K562 (cell line): ENCODE measurements around the gene CPPED1. TPM values are rescaled to one million over a fixed set of nuclear protein-coding genes. Genes with fewer than 3 reads are reported as not detected.

Source experiments
- ARID3A ChIP-seq: IDR thresholded peaks from 2 replicates; pipeline ENCODE4 v1.6.1; 2012; ENCODE audit warnings: low read depth, low read length, improper control_type of control experiment, borderline replicate concordance
- ATF1 ChIP-seq, 2 experiments: fragments of 450-650 bp in 1 of 2; IDR thresholded peaks; 2 replicates each; pipeline ENCODE4 v1.6.1; 2016; ENCODE audit warnings: missing compliant biosample characterization in 1 of 2, missing genetic modification characterization in 1 of 2
- ATF3 ChIP-seq, 2 experiments: fragments of 450-650 bp in 1 of 2; sonication (generic) in 1 of 2; formaldehyde crosslinking in 1 of 2; IDR thresholded peaks in 1 of 2; conservative IDR thresholded peaks in 1 of 2; 2 replicates each; pipeline versions ENCODE4 v1.6.1 to v1.8.1; 2016 to 2023; ENCODE audit warnings: mild to moderate bottlenecking in 2 of 2, moderate library complexity in 2 of 2, inconsistent platforms in 1 of 2, missing genetic modification reagents in 1 of 2
- CREB5 ChIP-seq: fragments of 250-450 bp; sonication (Bioruptor Pico); IDR thresholded peaks from 2 replicates; pipeline ENCODE4 v1.5.0; 2020; ENCODE audit warnings: mild to moderate bottlenecking
- FOXP1 ChIP-seq: sonication (generic); formaldehyde crosslinking; IDR thresholded peaks from 2 replicates; pipeline ENCODE4 v1.8.0; 2022; ENCODE audit warnings: mild to moderate bottlenecking, missing genetic modification reagents
- GATA2 ChIP-seq: sonication (generic); formaldehyde crosslinking; IDR thresholded peaks from 2 replicates; pipeline ENCODE4 v1.4.0; 2020; ENCODE audit warnings: mild to moderate bottlenecking, missing genetic modification reagents
- KLF10 ChIP-seq: fragments of 250-450 bp; sonication (Bioruptor Pico); IDR thresholded peaks from 2 replicates; pipeline ENCODE4 v1.6.1; 2021; ENCODE audit warnings: matching md5 sums
- MIER1 ChIP-seq: fragments of 450-650 bp; IDR thresholded peaks from 2 replicates; pipeline ENCODE4 v1.6.1; 2016; ENCODE audit warnings: antibody characterized with exemption, mild to moderate bottlenecking, low read depth
- NELFE ChIP-seq: IDR thresholded peaks from 2 replicates; pipeline ENCODE4 v1.6.1; 2011; ENCODE audit warnings: mild to moderate bottlenecking; ENCODE audit not compliant: insufficient read depth, insufficient read length
- PRPF4 ChIP-seq: fragments of 200-400 bp; formaldehyde crosslinking; IDR thresholded peaks from one replicate; pipeline ENCODE4 v1.6.1; 2017; ENCODE audit warnings: low read length, low read depth, mild to moderate bottlenecking; ENCODE audit not compliant: insufficient read depth, poor library complexity, severe bottlenecking
- SMAD1 ChIP-seq: fragments of 150-350 bp; IDR thresholded peaks from 2 replicates; pipeline ENCODE4 v1.6.1; 2014; ENCODE audit warnings: low read length, low read depth; ENCODE audit not compliant: partially characterized antibody
- SMAD2 ChIP-seq: fragments of 150-350 bp; IDR thresholded peaks from 2 replicates; pipeline ENCODE4 v1.6.1; 2014; ENCODE audit warnings: low read depth, mild to moderate bottlenecking, low read length
- SMARCA4 ChIP-seq: fragments of 450-650 bp; IDR thresholded peaks from 2 replicates; pipeline ENCODE4 v1.6.1; 2016
- TAL1 ChIP-seq: fragments of 450-650 bp; IDR thresholded peaks from 2 replicates; pipeline ENCODE4 v1.6.1; 2016; ENCODE audit warnings: mild to moderate bottlenecking
- VEZF1 ChIP-seq: fragments of 200-800 bp; sonication (Bioruptor generic); IDR thresholded peaks from 2 replicates; pipeline ENCODE4 v1.6.1; 2017; ENCODE audit warnings: missing genetic modification characterization, missing compliant biosample characterization
- ZNF121 ChIP-seq: sonication (generic); formaldehyde crosslinking; conservative IDR thresholded peaks from 2 replicates; pipeline ENCODE4 v1.8.0; 2022; ENCODE audit warnings: missing genetic modification reagents
- ZNF644 ChIP-seq: fragments of 200-800 bp; sonication (Bioruptor generic); IDR thresholded peaks from 2 replicates; pipeline ENCODE4 v1.6.1; 2016; ENCODE audit warnings: low read depth, missing genetic modification characterization, missing compliant biosample characterization
- polyA plus RNA-seq, 8 experiments: library from polyadenylated mRNA; depleted of rRNA in 4 of 8; stranded (reverse) in 5 of 8; unstranded in 3 of 8; fragments of >200 nt; fragmentation: Nextera tagmentation in 2 of 8; fragmentation: Illumina TruSeq in 1 of 8; extraction: Ambion mirVana in 2 of 8; extraction: Trizol in 1 of 8; gene quantifications; 2 replicates each; pipeline versions ENCODE4 v1.2.1 to v1.2.3, GENCODE V29; 2011 to 2014; ENCODE audit warnings: inconsistent platforms in 1 of 8, missing spikeins in 1 of 8
- total RNA-seq, 7 experiments: library from RNA; depleted of rRNA in 6 of 7; stranded (reverse); fragments of >200 nt in 6 of 7; fragmentation: Illumina TruSeq in 2 of 7; extraction: Trizol in 2 of 7; gene quantifications; 2 replicates each; pipeline versions ENCODE4 v1.2.1 to v1.2.3, GENCODE V29; 2011 to 2021; ENCODE audit warnings: low replicate concordance in 1 of 7

CPPED1 gene
- total and polyA plus RNA-seq, 9 of the 15 experiments (the other 6 are each of a cell fraction or from before 2014, with no cell fraction given), result 7.5 to 25.7 (median 16.9) TPM

- TF ChIP-seq VEZF1 (CRISPR knock-in tag), result 0 out of 2 replicates have a peak, but pooled peaks have one; percentile 13
- TF ChIP-seq ATF3 (IDR thresholded peaks at IDR 0.05), result no peak
- no peak for TF ChIP-seq ATF3 (CRISPR knock-in tag; conservative IDR thresholded peaks at IDR 0.05)
- TF ChIP-seq TAL1, result no peak
- no peak for TF ChIP-seq ARID3A
- TF ChIP-seq KLF10 (CRISPR knock-in tag), result no peak
- TF ChIP-seq CREB5, result no peak
- no peak for TF ChIP-seq NELFE
- no peak for TF ChIP-seq MIER1
- TF ChIP-seq SMARCA4, result no peak
- TF ChIP-seq SMAD2, result no peak
- TF ChIP-seq ZNF121 (CRISPR knock-in tag), result peak; percentile 66
- no peak for TF ChIP-seq GATA2 (CRISPR knock-in tag)
- TF ChIP-seq FOXP1 (CRISPR knock-in tag), result no peak
- TF ChIP-seq ZNF644, result 0 out of 2 replicates have a peak, but pooled peaks have one; percentile 24
- TF ChIP-seq ATF1 (CRISPR knock-in tag; IDR thresholded peaks at IDR 0.05), result no peak
- peak; percentile 34; the same call in 1 of the 2 replicates for TF ChIP-seq ATF1 (tag; IDR thresholded peaks at IDR 0.05)
- TF ChIP-seq PRPF4, result no peak
- no peak for TF ChIP-seq SMAD1
Observed at GRCh38 chr16:12758670-12759558, 44.8 kb downstream of the CPPED1 start (continued).
